Fibroblast of lung (primary cell): Measurements from ENCODE around the gene APRT.

Source experiments
- CTCF ChIP-seq, 2 donors: IDR thresholded peaks in 1 of 2; conservative IDR thresholded peaks in 1 of 2; 1 replicate in 1 of 2; 2 replicates in 1 of 2; pipeline ENCODE4 v1.5.1; 2011 to 2012; ENCODE audit warnings: low read length in 2 of 2, control low read depth in 1 of 2, inconsistent platforms in 1 of 2, low read depth in 1 of 2, mild to moderate bottlenecking in 1 of 2
- EZH2 ChIP-seq: IDR thresholded peaks from 2 replicates; pipeline ENCODE4 v1.5.1; 2012; ENCODE audit warnings: low read length, control low read depth, mild to moderate bottlenecking; ENCODE audit errors: missing control alignments

GRCh38 chr16:88861359-88861758 is 49.6 kb upstream of the APRT start:
- TF ChIP-seq CTCF (conservative IDR thresholded peaks at IDR 0.05 in 1 of 2, IDR thresholded peaks at IDR 0.05 in 1 of 2; ENCODE audit: low read depth in 1 of 2, low read length in 2 of 2) (no peak), EZH2 (no peak)
